Activated CD4-positive, alpha-beta T cell treated with anti-CD3 and anti-CD28 coated beads for 1 hour (primary cell): Measurements from ENCODE around the gene PIP5KL1.

Experiments used
- DNase-seq: peaks from one replicate; pipeline ENCODE4 v3.0.0-alpha.2; 2020

PIP5KL1 gene

DNA sequence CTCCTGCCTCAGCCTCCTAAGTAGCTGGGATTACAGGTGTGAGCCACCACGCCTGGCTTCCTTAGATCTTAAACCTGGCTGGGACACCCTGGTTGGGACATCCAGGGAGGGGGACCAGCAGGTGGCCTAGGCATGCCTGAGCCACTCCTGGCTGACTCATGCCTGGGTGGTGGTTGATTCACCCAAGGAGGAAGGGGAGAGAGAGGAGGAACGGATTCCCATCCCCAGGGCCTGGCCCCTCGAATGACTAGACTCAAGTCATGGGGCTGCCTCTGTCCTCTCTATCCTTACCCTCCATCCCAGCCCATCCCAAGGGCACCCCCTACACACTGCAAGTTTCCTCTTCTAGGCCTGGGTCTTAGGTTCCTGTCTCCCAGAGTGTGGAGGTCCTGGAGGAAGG lies 37.5 kb upstream of the PIP5KL1 start:
- DNase-seq: no peak

DNA sequence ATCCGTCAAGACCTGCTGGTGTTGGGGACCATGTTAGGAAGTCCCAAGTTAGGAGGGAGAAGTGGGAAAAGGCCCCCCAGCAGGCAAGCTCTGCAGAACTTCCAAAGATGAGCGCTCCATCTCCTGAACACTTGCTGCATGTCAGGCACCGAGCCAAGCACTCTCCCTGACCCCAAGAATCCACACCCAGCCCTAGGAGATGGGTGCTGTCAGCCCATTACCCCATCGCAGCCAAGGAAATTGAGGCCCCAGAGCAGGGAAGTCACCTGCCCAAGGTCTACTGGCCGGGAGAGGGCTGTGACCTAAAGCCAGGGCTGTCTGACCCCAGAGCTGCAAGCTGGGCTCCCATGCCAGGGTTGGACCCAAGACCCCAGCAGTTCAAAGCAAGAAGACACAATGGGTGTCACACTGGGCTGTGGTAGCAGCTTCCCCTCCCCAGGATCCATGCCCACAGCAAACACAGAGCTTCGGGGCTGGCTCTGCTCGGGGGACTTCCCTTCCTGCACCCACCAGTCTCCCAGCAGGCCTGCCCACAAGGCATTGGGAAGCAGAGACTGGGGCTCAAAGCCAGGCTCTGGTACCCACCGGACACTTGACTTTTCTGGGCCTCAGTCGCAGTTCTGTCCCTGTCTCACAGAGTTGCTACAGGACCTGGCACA lies 36.7 kb upstream of the PIP5KL1 start:
- DNase-seq: no peak

DNA sequence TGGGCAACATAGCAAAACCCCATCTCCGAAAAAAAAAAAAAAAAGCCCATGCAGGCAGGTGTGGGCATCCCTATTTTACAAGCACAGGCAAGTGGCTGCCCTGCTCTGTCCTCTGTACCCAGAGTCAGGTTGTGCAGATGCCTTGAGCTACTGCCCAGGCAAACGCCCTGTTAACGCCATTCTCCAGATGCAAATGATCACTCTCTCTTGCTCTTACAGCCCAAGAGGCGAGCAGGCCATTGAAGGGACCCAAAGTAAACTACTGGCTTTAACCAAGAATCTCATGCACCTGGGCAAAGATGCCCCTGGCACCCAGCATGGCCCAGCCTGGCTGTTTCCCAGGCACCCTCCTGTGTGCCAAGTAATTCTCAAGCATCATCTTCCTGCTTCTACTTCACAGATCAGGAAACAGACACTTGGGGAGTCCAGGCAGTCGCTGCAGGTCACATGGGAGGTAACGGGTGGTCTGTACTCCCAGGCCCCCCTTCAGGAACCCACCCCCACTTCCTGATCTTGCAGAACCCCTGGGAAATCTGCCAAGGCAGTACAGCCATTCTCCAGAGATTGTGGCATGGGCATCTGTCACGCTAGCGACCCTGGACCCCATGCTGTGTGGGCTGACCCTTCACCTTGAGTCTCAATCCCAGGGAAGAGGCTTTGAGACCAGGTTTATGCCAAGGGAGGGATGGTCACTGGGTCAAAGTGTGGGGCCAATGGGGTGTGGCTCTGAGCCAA lies 36.0 kb upstream of the PIP5KL1 start:
- no peak for DNase-seq

- no peak for DNase-seq
Measured at GRCh38 chr9:127965953-127966352, 35.4 kb upstream of the PIP5KL1 start.

DNA sequence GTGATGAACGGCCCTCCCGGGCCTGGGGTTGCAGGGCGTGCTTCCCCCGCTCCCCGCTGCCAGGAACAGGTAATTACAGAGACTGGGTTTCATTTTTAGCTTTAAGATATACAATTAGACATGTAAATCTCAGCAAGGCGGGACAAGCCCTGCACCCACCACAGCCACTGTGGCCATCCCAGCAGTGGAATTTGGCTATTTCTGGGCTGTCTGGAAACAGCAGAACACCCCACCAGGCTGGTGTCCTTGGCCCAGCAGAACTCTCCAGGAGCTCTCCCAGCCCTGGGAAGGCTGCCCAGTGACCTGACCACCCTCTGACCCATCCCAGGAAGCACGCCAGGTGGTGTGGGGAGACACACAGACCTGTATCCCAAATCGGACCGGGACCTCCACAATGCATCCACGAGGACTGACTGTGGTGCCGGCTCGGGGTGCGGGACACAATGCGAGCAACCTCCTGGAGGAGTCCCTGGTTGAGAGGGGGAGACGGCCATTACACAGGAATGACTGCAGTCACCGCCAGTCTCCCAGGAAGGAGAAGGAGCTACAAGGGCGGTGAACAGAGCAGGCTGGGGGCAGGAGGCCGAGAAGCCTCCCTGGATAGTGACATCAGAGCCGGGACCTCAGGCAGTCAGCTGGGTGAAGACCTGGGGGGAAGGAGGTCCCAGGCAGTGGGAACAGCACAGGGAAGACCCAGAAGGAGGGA lies 32.9 kb upstream of the PIP5KL1 start:
- DNase-seq: no peak

DNA sequence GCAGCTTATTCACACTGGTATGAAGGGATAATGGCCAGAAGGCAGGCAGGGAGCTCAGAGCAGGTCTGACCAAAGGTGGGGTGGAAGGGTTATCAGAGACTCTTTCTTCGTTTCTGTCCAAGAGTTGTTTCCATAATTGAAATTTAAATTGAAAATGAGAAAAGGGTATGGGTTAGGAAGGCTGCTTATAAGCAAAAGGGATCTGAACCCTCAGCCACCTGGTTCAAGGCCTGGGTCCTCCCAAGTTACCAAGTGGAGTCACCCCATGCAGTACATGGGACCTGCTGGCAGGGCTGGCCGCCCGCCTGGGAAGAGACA lies 32.4 kb upstream of the PIP5KL1 start:
- no peak for DNase-seq

DNA sequence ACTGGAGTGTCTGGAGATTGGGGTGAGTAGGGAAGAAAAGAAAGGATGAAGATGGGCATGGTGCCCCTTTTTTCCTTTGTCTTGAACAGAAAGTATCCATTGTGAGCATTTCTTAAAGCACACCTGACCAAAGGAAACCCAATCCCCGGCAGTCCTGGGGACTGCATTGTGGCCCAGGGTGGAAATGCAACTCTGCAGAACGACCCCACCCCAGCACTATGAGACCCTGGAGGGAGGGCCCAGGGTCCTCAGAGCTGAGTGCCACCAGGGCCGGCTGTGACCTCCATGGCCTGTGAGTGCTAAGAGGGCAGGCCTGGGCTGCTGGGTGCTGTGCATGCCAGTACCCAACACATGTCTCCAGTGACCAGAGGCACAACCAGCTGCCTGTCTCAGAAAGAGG lies 31.7 kb upstream of the PIP5KL1 start:
- DNase-seq: no peak

DNA sequence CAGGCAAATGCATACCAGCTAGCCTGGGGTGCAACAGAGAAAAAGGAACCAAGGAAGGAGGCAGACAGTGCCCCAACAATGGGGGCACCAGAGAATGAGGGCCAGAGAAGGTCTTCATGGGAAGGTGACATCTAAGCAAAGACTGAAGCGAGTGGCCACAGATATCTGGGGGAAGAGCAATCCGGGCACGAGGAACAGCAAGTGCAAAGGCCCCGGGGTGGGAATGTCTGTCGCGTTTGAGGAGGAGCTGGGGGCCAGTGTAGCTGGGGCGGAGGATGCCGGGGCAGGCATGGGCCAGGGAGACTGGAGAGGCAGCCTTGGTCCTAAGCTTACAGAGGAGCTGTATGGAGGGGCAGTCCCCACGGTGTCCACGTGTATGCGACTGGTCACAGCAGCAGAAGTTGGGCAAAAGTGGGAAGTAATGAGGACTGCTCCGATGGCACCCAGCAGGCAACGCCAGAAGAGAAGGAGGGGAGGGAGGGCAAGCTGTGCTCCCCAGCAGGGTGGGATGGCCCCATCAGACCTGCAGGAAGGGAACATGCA lies 31.1 kb upstream of the PIP5KL1 start:
- no peak for DNase-seq

GRCh38 chr9:127961155-127961490 lies 30.5 kb upstream of the PIP5KL1 start:
- DNase-seq: no peak

DNA sequence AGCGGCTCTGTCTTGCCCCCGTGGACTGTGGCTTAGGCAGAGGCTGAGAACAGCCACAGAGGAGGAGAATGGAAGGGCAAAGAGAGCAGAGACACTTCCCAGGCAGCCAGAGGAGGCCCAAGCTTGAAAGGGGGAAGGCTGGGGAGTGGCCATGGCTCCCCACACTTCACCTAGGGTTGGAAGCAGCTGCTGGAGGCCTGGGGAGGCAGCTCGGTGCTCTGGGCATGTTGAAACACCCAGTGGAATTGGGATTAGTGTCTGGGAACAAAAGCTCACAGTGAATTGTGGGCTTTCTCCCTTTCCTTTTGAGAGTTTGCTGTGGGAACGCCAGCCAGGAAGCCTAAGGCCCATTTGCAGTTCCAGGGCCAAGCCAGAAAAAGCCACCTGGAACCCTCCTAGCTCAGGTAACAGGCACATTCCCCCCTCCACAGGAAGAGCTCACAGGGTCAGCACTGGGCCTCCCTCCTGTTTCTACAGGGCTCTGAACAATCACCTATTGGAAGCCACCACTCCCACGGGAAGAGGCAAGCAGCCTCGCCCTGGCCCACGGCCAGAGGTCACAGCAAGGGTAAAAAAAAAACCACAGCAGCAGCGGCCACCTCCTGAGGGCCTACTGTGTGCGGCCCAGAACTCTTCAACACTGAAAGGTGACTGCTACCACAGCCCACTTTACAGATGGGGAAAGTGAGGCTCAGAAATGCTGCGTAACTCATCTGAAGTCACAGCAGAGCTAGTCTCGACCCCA lies 30.0 kb upstream of the PIP5KL1 start:
- no peak for DNase-seq

DNA sequence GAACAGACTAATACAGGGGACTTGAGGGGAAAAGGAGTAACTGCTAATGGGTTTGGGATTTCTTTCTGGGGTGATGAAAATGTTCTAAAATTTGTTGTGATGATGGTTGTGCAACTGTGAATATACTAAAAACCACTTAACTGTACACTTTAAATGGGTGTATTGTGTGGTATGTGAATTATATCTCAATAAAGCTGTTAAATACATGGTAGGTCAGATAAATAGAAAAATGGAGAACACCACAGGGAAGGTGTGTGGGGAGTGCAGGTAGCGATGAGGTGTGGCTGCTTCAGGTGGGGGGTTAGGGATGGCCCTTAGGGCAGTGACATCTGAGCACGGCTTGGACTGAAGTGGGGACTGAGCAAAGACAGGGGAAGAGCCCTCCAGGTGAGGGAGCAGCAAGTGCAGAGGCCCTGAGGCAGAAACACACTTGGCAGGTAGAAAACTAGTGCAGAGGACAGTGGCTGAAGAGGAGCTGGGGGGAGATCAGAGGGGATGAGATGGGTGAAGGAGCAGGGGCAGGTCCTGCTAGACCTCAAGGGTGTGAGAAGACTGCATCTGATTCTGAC lies 29.3 kb upstream of the PIP5KL1 start:
- DNase-seq: no peak

GRCh38 chr9:127959398-127959797 lies 28.8 kb upstream of the PIP5KL1 start:
- no peak for DNase-seq

- DNase-seq: no peak
Measured at GRCh38 chr9:127958728-127959127, 28.2 kb upstream of the PIP5KL1 start.

DNA sequence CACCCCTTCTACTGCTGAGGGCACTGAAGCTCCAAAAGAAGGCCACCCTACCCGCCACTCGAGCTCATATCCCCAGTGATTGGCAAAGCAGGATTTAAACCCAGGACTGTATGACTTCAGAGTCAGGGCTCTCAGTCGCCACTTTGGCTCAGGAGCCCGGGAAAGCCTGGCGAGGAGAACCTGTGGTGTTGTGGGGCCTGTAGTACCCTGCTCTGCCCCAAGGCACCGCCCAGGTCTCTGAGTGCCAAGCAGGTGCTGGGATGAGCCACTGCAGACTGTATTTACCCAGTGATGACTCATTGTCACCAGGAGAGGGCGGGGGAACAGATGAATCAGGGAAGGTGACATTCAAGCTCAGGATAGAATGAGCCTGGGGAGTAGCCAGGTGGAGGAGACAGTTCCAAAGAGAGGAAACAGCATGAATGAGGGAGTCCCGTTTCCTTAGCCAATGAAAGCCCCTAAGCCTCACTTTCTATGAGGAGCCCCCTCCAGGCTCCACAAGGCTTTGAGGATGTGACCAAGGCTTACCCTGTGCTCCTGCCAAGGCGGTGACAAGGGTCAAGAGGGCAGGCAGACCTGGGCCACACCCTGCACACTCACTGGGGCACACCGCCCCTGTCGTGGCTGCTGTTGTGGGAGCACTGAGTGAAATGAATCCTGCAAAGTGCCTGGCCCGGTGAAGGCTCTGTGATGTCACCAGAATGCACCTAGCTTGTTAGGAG lies 24.9 kb upstream of the PIP5KL1 start:
- DNase-seq: peak; percentile 81

- no peak for DNase-seq
Measured at GRCh38 chr9:127954831-127955293, 24.3 kb upstream of the PIP5KL1 start.

- DNase-seq: no peak
Measured at GRCh38 chr9:127953768-127954505, 23.4 kb upstream of the PIP5KL1 start.

DNA sequence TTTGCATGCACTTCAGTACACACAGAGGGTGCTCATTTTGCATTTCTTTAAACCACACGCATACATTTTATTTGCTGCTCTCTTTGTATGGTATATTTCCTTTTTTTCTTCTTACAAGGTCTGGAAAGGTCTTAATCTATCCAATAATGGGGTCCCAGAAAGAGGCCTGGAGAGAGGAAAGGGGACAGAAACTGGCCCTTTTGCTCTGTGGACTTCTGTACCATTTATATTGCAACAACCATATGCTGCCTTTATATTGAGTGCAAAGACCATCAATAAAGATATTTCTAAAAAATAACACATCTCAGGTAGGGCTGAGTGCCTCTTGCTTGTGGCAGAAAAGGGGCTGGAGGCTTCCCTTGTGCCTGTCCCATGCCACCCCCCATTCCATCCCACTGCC lies 22.6 kb upstream of the PIP5KL1 start:
- no peak for DNase-seq

DNA sequence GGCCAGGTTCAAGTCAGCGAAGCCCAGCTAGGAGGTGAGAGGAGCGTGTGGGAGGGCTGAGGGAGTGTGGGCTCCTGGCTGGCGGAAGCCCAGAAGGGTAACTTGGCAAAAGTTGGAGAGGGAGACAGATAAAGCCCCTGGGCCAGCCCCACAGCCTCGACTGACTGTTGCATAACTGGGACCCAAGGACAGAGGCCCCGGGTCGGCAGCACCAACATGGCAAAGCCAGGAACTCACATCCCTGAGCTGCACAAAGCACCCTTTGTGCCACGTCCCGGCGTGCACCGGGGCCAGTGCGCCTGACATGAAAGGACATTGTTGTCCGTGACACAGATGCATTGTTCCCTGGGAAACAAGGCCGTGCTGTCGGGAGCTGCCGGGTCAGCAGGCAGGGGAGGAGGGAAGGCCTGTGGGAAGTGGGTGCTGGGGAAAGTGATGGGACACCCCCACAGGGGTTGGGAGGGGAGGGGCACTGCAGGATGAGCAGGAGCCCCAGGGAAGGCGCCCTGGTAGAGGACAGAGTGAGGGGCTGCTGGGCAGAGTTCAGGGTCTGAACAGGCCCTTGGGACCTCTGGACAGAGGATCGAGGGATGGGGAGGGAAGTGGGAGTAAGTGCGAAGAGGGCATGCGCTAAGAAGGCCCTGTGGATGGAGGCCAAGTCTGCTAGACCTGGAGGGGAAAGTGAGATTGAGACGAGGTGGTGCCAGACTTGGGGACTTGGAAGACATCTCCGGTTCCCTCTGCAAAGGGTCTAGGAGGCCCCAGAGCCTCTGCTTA lies 20.1 kb upstream of the PIP5KL1 start:
- DNase-seq: no peak

DNA sequence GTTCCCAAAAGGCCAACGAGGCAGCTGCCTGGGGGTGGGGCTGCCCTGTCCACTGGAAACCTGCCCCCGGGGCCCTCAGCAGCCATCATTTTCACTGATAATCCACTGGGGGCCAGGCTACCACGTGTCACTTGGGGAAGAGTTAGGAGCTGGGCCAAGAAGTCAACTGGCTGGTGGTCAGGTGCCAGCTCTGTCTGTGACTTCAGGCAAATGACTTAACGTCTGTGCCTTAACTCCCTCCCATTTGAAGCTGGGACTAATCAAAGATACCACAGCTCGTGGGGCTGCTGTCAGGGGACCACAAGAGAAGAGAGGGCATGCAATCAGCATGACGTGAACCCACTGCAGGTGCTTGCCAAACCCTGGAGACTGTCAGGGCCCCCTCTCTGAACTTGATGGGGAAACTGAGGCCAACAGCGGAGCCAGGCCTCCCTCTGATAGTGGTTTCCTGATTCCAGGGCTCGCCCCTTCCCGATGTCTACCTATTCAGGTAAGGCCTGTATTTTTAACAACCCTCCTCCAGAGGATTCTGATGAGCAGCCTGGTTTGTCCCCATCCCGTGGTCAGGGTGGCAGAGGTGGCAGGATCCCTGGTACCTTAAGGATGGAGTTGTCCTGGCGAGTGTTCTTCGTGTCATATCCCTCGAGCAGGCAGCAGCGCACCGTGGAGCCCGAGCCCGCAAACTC lies 19.4 kb upstream of the PIP5KL1 start:
- DNase-seq: no peak
